SK-MEL-5 (cell line): ENCODE results near the gene OR13C4. TPM values are rescaled to one million over a fixed set of nuclear protein-coding genes. Genes with fewer than 3 reads are reported as not detected.
"Not testable (repeated sequence)": the region's sequence is repeated elsewhere in the genome, so short reads cannot be mapped to it uniquely, and the experiment has no call there.

Source experiments
- DNase-seq: peaks from one replicate; pipeline ENCODE4 v3.0.0-alpha.2; 2016; ENCODE audit warnings: low read depth, low spot score
- in situ Hi-C: cut with HindIII; loops from 2 replicates; pipeline ENCODE4 v1.10.0; 2016; ENCODE audit warnings: low sequenced_read_pairs, high pct_unique_total_duplicates, low pct_unique_long_range_greater_than_20kb
- polyA plus RNA-seq, 2 experiments: library from polyadenylated mRNA; depleted of rRNA; stranded (reverse); fragments of >200 nt; gene quantifications; 2 replicates each; pipeline ENCODE4 v1.2.3, GENCODE V29; 2015
- total RNA-seq: library from RNA; depleted of rRNA; stranded (reverse); fragments of >200 nt; shearing (Covaris generic); gene quantifications from 2 replicates; pipeline ENCODE4 v1.2.3, GENCODE V29; 2014; rRNA removed

OR13C4 gene
- not detected in 2 replicates for total RNA-seq
- polyA plus RNA-seq (2015; cell fraction: cytosol; rRNA removed), result not detected in 2 replicates
- not detected in 2 replicates for polyA plus RNA-seq (2015; cell fraction: nucleus; rRNA removed)

GRCh38 chr9:104527109-104527508, at the start of gene OR13C4:
Gene OR13C4, minus strand, starts transcription at chr9:104527209. Its CDS starts 0 bp downstream, at chr9:104527209.
- in situ Hi-C loops, result no loop called here
- no peak for DNase-seq

GRCh38 chr9:104575456-104575855, 48.4 kb upstream of the OR13C4 start:
- DNase-seq, result no peak
- in situ Hi-C loops, result no loop called here

GRCh38 chr9:104572612-104573011, 45.6 kb upstream of the OR13C4 start:
- in situ Hi-C loops, result no loop called here
- DNase-seq, result no peak

- in situ Hi-C loops, result no loop called here
- no peak for DNase-seq
Observed at GRCh38 chr9:104568868-104569267, 41.9 kb upstream of the OR13C4 start, which contains the start of gene OR13C8. Gene OR13C8, plus strand, starts transcription at chr9:104569168. Its CDS starts 0 bp downstream, at chr9:104569168.

- DNase-seq, result no peak
- in situ Hi-C loops, result no loop called here
Observed at GRCh38 chr9:104564358-104564757, 37.3 kb upstream of the OR13C4 start.

DNA sequence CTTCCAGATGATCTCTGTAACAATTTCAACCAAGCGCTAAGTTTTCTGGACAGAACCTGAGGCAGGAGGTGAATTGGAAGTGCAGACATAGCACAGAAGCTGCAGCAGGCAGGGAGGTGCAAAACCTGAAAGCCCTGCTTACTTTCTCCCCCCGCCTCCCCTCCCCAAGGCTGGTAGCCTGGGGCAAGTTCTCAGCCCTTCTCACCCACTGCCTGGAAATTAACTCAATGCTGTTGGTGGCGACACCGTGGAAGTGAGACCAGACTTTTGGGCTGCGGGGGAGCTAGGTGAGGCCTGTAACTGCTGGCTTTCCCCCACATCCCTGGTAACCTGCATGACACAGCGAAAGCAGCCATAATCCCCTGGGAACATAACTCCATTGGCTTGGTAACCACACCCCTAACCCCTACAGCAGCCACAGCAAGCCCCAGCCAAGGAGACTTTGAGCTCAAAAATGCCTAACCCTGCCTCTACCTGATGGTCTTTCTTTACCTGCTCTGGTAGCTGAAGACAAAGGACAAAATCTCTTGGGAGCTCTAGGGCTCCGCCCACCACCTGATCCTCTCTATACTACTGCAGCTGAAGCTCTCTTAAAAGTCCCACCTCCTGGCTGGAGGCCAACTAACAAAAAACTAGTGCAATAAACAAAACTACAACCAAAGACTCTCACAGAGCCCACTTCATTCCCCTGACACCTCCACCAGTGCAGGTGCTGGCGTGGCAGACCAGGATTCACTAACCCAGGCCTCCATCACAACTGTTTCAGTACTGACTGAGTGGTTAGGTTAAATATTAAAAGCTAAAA, 30.0 kb upstream of the OR13C4 start:
- in situ Hi-C loops, result no loop called here
- DNase-seq, result no peak

DNA sequence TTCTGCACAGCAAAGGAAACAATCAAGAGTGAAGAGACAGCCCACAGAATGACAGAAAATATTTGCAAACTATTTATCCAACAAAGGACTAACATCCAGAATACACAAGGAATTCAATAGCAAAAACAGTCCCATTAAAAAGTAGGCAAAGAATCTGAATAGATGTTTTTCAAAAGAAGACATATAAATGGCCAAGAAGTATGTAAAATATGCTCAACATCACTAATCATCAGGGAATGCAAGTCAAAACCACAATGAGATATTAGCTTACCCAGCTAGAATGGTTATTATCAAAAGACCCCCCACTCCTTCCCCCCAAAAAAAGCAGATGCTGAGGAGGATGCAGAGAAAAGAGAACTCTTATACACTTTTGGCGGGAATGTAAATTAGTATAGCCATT, 28.5 kb upstream of the OR13C4 start:
- in situ Hi-C loops, result no loop called here
- no peak for DNase-seq

GRCh38 chr9:104553261-104553660, 26.3 kb upstream of the OR13C4 start:
- in situ Hi-C loops, result no loop called here
- no peak for DNase-seq

GRCh38 chr9:104544644-104545043, 17.6 kb upstream of the OR13C4 start:
- in situ Hi-C loops, result no loop called here
- no peak for DNase-seq

DNA sequence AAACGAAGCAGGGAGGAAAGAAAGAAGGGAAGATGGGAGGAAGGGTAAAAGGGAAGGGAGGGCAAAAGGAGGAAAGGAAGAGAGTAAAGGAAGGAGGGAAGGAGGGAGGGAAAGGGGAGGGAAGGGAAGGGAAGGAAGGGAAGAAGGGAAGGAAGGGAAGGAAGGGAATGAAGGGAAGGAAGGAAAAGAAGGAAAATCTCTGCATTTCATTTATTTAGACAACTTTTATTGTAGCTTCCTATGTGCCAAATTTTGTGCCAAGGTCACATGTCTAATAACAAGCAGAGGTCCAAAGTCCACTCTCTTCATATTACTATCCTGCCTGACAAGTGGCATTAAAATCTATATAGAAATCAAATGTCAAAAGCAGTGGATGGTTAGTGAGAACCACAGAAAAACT, 12.3 kb upstream of the OR13C4 start:
- in situ Hi-C loops, result no loop called here
- DNase-seq, result no peak

GRCh38 chr9:104536756-104537155, 9.7 kb upstream of the OR13C4 start, which contains the start of gene OR13C3:
Gene OR13C3, minus strand, starts transcription at chr9:104536856. Its CDS starts 133 bp downstream, at chr9:104536723.
- no peak for DNase-seq
- in situ Hi-C loops, result no loop called here

- in situ Hi-C loops, DNase-seq: not testable (repeated sequence)
Observed at GRCh38 chr9:104520241-104520640, 6.8 kb downstream of the OR13C4 start.

DNA sequence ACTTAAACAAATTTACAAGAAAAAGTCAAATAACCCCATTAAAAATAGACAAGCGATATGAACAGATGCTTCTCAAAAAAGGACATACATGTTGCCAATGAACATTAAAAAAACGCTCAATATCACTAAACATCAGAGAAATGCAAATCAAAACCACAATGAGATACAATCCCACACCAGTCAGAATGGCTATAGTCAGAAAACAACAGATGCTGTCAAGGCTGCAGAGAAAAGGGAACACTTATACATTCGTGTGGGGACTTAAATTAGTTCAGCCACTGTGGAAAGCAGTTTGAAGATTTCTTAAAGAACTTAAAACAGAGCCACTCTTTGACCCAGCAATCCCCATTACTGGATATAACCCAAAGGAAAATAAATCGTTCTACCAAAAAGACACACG, 12.1 kb downstream of the OR13C4 start:
- in situ Hi-C loops, result no loop called here
- DNase-seq, result no peak

DNA sequence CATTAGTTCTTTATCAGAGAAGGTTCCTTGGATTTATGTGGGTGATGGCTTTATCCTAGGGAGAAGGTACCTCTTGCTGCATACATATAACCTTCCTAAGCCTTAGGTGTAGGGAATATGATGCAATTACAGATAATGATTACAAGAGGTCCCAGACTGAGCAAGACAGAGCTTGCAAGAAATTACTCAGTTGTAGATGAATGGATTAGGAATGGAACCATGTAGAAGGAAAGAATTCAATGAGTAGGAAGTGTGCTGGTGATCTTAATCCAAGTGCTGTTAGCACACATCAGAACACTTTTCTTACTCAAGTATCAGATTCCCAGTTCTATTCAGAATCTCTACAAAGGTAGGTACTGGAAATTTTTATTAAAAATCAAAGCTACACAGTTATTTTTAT, 20.4 kb downstream of the OR13C4 start:
- no peak for DNase-seq
- in situ Hi-C loops, result no loop called here

GRCh38 chr9:104503963-104504362, 23.0 kb downstream of the OR13C4 start, which contains the start of gene OR13F1:
Gene OR13F1, plus strand, starts transcription at chr9:104504263. Its CDS starts 0 bp downstream, at chr9:104504263.
- DNase-seq, result no peak
- in situ Hi-C loops, result no loop called here

DNA sequence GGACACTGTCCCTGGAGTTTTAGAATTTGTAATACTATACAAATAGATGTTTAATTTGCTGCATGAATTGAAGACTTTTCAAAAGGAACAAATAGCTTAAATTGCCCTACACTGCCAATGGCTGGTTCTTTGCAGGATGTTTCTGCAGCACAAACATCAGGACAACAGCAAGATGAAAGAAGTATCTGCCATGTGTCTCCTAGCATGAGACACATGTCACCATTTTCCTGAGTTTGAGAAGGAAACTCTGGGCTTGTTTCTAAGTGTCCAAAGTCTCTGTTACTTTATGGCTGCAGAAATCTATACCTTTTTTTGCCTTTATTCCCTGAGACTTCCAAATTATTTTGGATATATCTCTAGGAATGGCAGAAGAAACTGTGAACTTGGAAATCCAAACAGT, 23.6 kb downstream of the OR13C4 start:
- DNase-seq, result no peak
- in situ Hi-C loops, result no loop called here

DNA sequence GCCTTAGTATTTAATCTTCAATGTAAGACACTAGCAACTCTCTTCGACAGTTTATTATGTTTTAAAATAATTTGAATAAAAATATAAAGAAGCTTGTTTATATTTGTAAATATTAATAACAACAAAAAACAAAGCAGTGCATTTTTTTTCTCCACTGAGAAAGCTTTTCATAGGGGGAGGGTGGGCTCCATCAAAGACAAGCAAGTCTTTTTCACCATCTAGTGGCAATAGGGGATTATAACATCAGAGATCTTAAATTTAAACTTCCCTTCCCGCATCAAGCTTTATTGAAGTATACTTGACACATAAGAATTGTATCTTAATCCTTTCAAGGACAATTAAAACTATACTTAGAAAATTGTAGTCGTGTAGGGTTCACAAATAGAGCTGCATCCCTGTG, 32.2 kb downstream of the OR13C4 start:
- DNase-seq, result peak; percentile 44

DNA sequence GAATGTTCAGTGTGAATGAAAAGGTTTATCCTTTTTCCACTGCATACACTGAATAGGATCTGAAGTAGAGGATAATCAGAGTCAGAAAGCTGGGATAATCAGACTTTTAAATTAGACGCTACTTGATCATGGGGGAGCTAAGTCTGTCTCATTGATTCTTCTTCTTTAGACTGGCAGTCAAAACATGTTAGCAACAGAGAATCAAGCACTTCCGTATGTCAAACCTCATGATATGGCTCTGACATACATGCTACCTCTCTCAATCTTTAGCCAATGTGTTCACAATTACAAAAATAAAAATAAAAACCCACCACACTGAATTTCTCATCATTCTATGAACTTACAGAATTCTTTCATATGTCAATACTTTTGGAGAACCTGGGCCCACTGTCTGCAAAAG, 42.0 kb downstream of the OR13C4 start:
- DNase-seq, result no peak
- in situ Hi-C loops, result no loop called here

More for the DNA sequence above, 32.2 kb downstream of the OR13C4 start:
- in situ Hi-C loops, result no loop called here
